HG02610 (cell line): Measurements from ENCODE around the gene FAM13A.
A peak's percentile ranks its signal among the peaks of the same experiment; 100 is the strongest.

Experiments used
- ATAC-seq: cut with Tn5 transposase; IDR thresholded peaks from one replicate; pipeline ENCODE4 v1.9.1; 2021; ENCODE audit warnings: mild to moderate bottlenecking, moderate library complexity; ENCODE audit not compliant: unreplicated experiment

The FAM13A gene

DNA sequence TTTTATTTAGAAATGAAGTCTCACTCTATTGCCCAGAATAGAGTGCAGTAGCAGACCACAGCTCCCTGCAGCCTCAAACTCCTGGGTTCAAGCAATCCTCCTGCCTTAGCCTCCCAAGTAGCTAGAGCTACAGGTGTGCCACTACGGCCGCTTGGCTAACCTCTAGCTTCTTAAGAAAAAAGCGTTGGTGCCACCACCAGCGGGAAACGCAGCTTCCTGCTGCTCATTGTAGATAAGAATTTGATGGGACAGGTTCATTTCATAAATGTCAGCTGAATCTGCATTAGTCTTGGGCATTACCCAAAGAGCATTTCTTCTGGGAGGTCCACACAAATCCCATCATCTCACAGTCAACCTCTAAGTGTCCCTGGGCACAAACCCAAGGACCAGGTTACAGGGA is 326.2 kb downstream of the FAM13A start:
- no peak for ATAC-seq

DNA sequence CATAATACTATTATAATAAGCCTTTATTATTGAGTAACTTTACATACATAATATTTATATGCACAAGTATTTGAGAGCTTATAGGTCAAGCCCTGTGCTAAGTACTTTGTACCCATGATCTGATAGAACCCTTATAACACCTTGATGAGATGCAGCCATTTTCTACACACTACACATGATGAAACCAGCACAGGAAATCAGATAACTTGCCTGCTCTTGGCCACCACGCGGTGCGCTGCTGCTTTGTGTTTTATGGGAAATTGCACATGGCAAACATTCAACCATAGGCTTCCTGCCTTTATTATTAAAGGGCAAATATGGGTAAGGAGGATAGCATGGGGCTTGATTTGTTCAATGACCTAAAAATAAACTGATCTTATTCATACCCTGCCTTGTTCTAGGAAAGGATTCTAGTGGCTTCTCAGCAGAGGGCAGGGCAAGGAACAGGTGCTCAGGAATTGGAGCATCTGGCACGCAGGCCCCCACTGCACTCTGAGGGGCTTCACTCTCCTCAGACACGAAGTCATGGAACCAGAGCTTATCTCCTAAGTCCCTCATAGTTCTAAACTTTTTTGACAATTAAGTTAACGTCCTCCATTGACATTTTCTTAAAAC is 327.7 kb downstream of the FAM13A start:
- ATAC-seq = no peak

DNA sequence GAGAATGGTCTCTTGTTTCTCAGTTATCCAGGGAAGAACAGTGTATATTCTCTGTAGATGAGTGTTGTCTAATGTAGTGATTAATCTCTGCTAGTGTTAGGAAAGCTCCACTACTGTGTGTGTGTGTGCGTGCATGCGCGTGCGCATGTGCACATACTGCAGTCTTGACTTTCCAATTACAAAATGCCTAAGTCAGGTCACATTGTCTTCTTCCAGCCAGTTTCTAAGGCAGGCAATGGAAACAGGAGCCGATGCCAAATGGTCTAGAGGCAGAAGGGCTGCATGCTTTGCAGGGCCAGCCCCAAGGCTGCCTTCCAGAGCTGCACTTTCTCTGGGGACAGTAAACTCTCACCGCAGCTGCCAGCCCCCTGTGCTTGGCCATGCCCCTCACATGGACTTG is 328.8 kb downstream of the FAM13A start:
- no peak for ATAC-seq

DNA sequence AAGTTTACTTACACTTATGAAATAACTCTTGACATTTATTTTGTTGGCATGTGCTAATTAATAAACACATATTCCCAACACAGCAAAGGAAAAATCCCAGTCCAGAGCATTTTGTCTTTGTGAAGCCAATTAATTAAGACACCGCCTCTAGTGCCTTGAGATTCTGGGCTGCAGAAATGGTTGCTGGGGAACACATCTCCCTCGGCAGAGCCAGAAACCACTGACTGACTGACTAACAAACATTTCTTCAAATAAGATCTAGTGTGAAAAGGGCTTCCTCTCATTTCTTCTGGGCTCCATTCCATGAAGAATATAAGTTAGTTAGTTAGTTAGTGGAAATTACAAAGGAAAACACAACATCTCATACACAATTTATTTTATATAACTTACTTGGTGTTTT is 331.0 kb downstream of the FAM13A start:
- no peak for ATAC-seq

DNA sequence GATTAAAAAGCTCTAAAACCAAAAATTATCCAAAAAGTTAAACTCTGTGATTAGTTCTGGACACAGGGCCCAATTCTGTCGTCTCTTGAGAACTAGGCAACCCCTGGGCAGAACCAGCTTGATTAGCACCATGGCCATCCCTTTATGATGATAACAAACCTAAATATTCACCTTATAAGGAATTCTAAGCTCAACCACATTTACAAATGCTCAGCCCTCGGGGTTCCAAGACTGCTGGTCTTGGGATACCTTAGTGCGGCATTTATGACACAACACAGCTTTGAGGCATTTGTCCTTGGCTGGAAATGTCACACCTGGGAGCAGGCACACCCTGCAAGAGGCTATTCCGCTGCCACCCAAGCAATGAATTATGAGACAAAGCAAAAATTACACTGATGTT is 331.8 kb downstream of the FAM13A start:
- no peak for ATAC-seq

DNA sequence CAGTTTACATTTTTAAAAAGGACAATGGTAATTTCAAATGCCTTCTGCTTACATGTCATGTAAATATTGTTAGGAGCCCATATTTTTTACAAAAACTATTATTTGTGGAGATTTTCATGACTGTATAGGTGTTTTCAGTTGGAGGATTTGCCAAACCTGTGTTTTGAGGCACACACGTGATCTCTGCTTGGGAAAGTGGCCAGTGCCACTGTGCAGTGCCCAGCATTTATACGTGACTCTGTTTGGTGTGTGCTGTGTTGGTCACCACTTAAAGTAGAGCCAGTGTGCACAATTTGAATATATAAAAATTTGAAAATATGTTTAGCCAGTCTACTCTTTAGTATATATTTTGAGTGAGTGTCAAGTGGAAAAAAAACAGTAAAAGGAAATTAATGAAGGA is 332.6 kb downstream of the FAM13A start:
- ATAC-seq = no peak

DNA sequence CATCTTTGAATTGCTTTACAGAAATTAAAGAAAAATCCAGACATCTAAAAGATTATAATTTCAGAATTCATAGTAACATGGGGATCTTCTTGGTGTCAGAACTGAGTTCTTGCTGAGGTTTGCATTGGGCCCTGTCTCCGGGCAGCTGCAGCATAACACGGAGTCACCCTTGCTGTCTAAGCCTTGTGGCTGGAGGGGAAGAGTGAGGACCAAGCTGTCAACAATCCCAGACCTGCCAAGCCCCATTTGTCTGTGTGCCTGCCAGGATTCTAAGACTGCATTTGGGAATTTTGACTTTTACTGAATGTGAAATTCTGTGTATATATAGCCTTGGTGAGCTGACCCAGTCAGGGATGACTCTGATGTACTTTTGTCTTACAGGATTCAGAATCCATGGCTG is 334.2 kb downstream of the FAM13A start:
- no peak for ATAC-seq

DNA sequence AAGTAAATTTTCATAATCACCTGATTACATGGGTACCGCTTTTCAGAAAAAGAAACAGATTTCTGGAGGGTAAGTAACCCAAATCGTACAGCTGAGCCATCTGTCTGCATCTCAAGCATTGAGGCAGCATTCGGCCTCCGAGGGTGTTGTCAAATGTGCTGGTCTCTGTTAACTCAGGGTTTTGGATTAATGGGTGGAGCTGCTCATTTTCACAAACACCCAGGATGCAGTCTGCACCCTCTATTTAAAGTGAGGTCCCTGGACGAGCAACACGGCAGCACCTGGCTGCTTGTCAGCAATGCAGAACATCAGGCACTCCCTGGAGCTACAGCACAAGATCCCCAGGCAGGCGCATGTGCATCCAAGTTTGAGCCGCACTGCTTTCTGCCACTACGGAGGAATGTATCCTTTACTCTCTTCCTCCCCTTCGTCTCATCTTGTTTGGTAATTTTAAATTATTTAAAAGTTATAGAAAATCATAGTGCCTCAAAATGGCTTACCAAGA is 334.7 kb downstream of the FAM13A start:
- no peak for ATAC-seq

DNA sequence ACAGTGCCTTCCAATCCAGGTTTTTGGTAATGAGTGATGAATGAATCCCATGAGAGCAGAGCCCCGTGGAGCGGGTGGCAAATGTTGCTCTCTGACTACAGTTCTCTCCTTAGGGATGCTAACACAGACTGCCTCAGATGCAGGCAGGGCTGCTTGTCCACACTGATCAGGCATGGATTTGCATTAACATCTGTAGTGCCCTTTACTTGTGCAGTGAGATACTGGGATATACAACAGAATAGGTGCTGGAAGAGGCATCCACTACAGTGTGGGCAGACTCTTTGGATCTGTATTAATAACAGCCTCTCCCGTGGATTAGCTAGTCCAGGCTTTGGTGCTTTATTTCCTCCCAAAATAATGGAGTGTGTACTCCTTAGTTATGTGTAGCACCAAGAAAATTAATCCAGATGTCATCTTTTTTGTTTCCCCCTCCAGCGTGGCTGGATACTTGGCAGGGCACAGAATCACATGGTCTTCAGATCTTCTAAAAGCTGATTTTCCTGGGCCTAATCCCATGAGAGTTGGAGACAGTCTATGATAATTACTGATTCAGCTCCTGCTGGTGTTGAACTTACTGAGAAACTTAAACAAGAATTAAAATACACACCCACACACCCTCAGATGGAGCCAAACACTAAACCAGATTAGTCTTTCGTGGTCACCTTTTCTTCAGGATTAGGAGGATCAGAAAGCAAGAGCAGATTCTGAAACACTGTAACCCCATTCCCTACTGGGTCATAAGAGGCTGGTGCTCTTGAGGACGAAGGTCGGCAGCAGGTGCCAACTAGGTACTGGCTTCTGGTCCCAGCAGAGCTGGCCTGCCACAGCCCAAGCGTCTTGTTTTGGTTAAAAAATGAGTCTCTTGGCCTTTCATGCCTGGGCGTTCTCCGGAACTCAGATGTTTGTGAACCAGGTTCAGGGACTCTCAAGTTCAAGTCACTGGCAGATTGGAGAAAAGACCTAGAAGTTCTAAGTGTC is 336.2 kb downstream of the FAM13A start:
- ATAC-seq = no peak

DNA sequence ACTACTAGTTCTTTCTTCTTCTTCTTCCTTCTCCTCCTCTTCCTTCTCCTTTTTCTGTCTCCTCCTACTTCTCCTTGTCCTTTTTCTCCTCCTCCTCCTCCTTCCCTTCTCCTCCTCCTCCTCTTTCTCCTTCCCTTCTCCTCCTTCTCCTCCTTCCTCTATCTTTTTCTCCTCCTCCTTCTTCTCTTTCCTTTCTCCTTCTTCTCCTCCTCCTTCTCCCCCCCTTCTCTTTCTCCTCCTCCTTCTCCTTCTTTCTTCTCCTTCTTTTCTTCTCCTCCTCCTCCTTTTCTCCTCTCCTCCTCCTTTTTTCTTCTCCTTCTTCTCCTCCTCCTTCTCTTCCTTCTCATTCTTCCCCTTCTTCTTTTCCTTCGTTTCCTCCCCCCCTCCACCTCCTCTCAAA is 337.6 kb downstream of the FAM13A start:
- ATAC-seq = no peak

DNA sequence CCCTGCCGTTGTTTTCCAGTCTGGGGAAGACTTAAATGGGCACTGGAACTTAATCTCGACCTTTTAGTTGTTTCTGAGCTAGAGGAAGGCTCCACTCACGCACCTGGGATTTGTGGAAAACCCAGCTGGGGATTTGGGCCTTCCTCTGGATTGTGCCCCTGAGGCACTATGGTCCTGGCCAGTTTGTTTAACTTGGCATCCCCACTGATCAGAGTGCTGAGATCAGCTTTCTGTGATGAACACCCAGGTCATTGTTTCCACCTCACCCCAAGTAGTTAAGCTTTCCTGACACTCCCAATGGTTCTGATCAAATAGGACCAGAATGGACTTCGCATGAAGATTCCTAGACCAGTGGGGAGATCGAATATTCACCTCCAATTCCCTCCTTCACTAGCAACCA is 338.9 kb downstream of the FAM13A start:
- no peak for ATAC-seq

DNA sequence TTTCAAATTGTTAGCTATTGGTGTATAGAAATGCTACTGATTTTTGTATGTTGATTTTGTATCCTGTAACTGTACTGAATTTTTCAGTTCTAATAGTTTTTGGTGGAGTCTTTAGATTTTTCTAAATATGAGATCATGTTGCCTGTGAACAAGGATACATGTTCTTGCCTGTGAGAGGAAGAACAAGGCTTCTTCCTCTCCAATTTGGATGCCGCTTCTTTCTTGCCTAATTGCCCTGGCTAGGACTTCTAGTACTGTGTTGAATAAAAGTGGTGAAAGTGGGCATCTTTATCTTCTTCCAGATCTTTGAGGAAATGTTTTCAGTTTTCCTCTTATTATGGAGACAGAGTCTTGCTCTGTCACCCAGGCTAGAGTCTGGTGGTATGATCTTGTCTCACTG is 343.2 kb downstream of the FAM13A start:
- ATAC-seq = no peak

DNA sequence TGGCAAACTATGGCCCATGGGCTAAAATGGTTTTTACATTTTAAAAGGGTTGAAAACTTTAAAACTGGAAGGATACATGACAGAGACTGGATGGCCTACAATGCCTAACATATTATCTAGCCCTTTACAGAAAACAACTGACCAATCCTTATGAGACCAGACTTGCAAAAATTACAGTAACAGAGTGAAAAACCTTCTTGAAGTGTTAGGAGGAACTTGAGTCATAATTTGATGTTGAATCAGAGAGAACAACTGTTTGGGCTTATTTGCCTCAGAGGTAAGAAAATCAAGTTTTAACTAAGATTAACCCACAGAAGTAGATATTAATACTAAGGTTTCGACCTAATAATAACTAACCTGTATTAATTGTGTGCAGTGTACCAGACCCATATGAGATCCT is 347.0 kb downstream of the FAM13A start:
- ATAC-seq = no peak

DNA sequence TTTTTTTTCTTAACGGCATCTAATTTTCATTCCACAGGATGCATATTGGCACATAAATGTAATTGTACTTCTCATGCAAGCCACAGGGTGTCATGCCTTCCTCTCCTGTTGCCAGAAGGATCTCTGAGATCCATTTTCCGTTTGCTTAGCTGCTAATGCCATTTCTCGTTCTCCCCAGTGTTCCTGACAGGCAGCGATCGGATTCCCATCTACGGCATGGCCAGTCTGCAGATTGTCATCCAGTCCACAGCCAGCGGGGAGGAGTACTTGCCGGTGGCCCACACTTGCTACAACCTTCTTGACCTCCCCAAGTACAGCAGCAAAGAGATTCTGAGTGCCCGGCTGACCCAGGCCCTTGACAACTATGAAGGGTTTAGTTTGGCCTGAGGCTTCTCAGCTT is 350.4 kb downstream of the FAM13A start:
- ATAC-seq = no peak

DNA sequence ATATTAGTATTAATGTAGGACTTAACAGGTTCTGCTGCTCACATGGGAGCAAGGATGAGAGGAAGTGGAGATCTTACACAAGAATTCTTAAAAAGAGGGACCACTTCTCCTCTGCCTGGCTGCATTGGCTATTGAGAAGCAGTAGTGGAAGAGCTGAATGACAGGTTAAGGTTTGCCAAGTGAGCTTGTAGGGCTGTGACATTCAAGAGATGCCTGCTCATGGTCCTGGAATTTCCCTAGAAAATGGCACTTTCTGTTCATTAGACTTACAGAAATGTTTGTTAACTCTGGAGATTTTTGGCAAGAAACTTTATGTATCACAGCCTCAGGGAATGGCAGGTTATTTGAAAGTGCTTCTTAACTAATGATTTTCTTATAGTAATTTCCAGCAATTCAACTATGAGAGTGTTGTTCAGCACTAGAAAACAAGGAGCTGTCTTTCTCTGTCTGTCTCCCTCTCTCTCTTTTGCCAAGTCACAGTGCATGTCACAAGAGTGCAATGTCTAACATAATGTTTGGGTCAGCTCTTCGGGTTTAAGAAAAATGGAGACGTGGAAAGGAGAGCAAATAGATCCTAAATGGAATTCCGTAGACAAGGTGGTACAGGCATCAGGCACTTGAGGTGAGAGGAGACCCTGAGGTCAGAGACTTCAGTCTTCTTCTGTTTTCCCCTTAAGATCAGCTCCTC is 351.0 kb downstream of the FAM13A start:
- ATAC-seq = no peak

DNA sequence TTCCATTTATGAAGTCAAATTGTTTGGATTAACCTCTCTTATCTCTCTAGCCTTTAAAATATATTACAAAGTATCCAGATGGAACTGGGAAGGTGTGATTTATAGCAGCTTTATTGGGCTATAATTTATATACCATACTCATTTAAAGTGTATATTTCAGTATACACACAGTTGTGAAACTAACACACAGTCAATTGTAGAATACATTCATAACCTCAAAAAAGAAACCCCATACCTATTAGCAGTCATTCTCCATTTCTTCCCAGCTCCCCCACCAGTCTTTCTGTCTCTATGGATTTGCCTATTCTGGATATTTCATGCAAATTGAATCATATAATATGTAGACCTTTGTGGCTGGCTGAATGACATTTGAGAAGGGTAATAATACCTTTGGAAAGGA is 351.8 kb downstream of the FAM13A start:
- no peak for ATAC-seq

DNA sequence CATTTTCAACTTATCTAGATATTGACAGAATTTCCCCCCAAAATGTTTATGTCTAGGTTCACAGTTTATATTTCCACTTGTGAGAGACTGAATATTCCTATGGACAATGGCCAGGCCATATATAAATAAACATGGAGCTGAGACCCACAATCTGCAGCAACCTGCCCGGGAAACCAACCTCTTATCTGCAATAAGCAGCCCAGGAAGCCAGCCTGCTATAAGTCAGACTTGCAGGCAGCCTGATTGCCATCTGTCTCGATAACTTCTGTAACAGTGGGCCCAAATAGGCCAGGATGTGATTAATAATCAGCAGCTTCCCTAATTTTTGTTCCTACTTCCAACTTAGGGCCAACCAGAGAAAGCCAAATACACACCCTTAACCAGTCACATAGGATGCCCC is 354.2 kb downstream of the FAM13A start:
- no peak for ATAC-seq

DNA sequence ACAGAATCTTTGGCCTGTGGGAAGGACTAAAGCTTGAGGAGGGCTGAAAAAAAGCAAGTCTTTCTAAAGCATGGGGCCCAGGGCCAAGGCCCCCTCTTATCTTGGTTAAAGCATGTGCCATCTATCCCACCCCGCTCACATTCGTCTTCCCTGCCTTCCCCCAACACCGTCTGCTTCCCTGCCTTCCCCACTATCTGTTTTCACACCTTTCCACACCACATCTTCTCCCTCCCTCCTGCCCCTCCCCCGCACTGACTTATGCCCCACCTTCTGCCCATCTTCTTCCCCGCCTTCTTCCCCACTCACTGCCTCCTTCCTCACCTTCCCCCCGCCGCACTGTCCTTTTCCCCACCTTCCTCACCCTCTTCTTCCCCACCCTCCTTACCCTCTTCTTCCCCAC is 358.5 kb downstream of the FAM13A start:
- no peak for ATAC-seq

DNA sequence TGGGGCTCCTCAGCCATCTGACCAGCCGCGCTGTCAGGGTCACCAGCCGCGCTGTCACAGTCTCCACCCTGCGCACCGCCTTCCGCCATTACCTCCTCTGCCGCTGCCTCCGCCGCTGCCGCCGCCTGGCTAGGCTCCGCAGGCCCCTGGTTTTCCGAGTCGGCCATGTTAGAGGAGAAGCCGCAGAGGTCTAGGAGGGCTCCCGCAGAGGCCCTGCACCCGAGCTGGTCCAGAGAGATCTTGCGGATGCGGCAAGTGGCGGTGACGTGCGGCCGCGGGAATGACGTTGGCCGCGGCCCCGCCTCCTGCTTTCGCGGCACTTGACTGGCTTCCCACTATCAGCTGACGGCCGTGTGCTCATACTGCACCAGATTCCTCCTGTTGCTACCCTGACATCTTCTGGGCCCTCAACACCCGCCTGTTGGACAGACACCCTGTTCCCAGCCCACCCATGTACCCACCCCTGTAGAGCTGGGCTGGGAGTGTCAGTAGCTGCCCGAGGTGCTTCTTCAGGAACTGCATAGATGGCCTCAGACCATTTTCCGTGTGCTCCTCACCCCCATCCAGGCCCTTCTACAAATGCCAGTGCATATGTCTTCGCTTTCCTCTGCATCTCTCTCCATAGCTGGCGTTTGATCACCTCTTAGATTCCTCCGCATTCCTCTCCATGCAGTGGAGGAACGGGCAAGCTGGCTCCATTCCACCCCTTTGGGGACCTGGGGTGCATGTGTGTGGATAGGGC is 359.2 kb downstream of the FAM13A start, which contains the start of gene NAP1L5:
Gene NAP1L5 (minus strand): TSS at position 242 of the 742 bp plus-strand sequence. CDS start 75 bp downstream, at position 167.
- ATAC-seq = peak; percentile 96

DNA sequence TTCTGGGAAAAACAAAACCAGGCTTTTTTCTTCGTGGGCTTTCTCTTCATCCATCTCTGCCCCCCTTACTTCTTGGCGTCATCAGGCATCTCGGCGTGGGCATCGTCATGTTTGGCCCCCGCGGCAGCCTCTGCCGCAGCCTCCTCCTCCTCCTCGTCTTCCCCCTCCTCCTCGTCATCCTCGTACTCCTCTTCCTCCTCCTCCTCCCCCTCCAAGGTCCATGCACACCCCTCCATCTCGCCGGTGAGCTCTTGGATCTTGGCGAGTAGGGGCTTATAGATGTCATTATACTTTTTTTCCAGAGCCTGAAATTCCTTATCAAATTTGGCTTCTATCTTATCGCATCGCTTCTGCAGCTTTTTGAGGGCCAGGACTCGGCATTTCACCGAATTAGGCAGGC is 359.8 kb downstream of the FAM13A start:
- ATAC-seq = no peak

DNA sequence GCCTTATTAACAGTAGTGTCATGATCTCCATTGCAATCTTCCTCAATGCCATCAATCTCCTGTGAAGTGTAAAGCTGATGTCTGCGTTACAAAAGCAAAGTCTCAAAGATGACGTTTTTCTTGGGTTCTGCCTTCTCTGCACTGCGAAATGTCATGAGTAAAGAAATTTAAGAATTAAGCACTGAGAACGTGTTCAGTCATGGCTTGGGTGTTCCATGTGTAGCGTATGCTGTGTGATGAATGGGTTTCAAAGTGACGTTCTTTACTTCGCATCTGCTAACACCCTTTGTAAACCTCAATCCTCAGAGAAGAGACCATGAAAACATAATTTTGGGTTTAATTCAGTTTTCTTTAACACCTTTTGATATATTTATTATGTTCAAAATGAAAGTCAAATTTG is 360.4 kb downstream of the FAM13A start:
- ATAC-seq = no peak
